NB4 (cell line): ENCODE measurements around the gene CRYAB.

Experiments
- CTCF ChIP-seq: IDR thresholded peaks from one replicate; pipeline ENCODE4 v1.5.1; 2012; ENCODE audit warnings: low read depth, low read length
- MYC ChIP-seq: IDR thresholded peaks from 2 replicates; pipeline ENCODE4 v1.6.1; 2011; ENCODE audit warnings: low read depth, low read length
- POLR2A ChIP-seq: IDR thresholded peaks from 2 replicates; pipeline ENCODE4 v1.6.1; 2011; ENCODE audit warnings: mild to moderate bottlenecking; ENCODE audit not compliant: insufficient read length; ENCODE audit errors: extremely low read depth

- TF ChIP-seq CTCF (no peak), POLR2A (no peak), MYC (no peak)
These were observed 4.9 kb downstream of the CRYAB start for GRCh38 chr11:111906680-111907079.
